HEK293 (cell line): ENCODE measurements around the gene ADAMTSL4.

Experiments
- ATF2 ChIP-seq: fragments of 450-650 bp; formaldehyde crosslinking; IDR thresholded peaks from 2 replicates; pipeline ENCODE4 v1.5.1; 2016; ENCODE audit warnings: missing biosample characterization, missing genetic modification characterization, low read depth
- CTCF ChIP-seq: fragments of 450-650 bp; formaldehyde crosslinking; IDR thresholded peaks from 2 replicates; pipeline ENCODE4 v1.5.1; 2016; ENCODE audit warnings: missing biosample characterization, missing genetic modification characterization
- MEIS1 ChIP-seq: sonication (generic); formaldehyde crosslinking; IDR thresholded peaks from 2 replicates; pipeline ENCODE4 v1.8.1; 2022; ENCODE audit warnings: missing genetic modification reagents, mild to moderate bottlenecking, borderline replicate concordance
- REST ChIP-seq: fragments of 450-650 bp; formaldehyde crosslinking; IDR thresholded peaks from 2 replicates; pipeline ENCODE4 v1.5.1; 2016; ENCODE audit warnings: missing biosample characterization, missing genetic modification characterization
- SETDB1 ChIP-seq: IDR thresholded peaks from one replicate; pipeline ENCODE4 v1.6.1; 2017; ENCODE audit warnings: mild to moderate bottlenecking, low read length, moderate library complexity, mixed read lengths; ENCODE audit not compliant: insufficient read length
- TCF7L2 ChIP-seq: IDR thresholded peaks from 2 replicates; pipeline ENCODE4 v1.6.1; 2011; ENCODE audit warnings: low read depth, mild to moderate bottlenecking, inconsistent platforms, low read length, moderate library complexity, borderline replicate concordance
- ZBTB8A ChIP-seq: fragments of 450-650 bp; formaldehyde crosslinking; IDR thresholded peaks from 2 replicates; pipeline ENCODE4 v1.5.1; 2016; ENCODE audit warnings: missing biosample characterization, missing genetic modification characterization
- ZNF121 ChIP-seq: fragments of 450-650 bp; formaldehyde crosslinking; IDR thresholded peaks from 2 replicates; pipeline ENCODE4 v1.5.1; 2016; ENCODE audit warnings: missing biosample characterization, missing genetic modification characterization
- ZNF148 ChIP-seq: fragments of 450-650 bp; formaldehyde crosslinking; IDR thresholded peaks from 2 replicates; pipeline ENCODE4 v1.5.0; 2017; ENCODE audit warnings: missing biosample characterization, missing genetic modification characterization, borderline replicate concordance
- ZNF274 ChIP-seq, 2 experiments: fragments of 200-500 bp in 1 of 2; fragments of 450-650 bp in 1 of 2; sonication (Bioruptor generic) in 1 of 2; formaldehyde crosslinking in 1 of 2; IDR thresholded peaks; 2 replicates each; pipeline versions ENCODE4 v1.5.1 to v1.6.1; 2014 to 2016; ENCODE audit warnings: borderline replicate concordance in 1 of 2, inconsistent platforms in 1 of 2, low read length in 1 of 2, missing biosample characterization in 1 of 2, missing genetic modification characterization in 1 of 2
- ZNF530 ChIP-seq: fragments of 450-650 bp; formaldehyde crosslinking; IDR thresholded peaks from 2 replicates; pipeline ENCODE4 v1.5.1; 2016; ENCODE audit warnings: low read depth, missing biosample characterization, missing genetic modification characterization
- ZNF585B ChIP-seq: fragments of 450-650 bp; formaldehyde crosslinking; IDR thresholded peaks from 2 replicates; pipeline ENCODE4 v1.5.1; 2016; ENCODE audit warnings: missing biosample characterization, missing genetic modification characterization
- ZNF654 ChIP-seq: fragments of 450-650 bp; formaldehyde crosslinking; IDR thresholded peaks from 2 replicates; pipeline ENCODE4 v1.5.1; 2016; ENCODE audit warnings: low read depth, missing biosample characterization, missing genetic modification characterization

DNA sequence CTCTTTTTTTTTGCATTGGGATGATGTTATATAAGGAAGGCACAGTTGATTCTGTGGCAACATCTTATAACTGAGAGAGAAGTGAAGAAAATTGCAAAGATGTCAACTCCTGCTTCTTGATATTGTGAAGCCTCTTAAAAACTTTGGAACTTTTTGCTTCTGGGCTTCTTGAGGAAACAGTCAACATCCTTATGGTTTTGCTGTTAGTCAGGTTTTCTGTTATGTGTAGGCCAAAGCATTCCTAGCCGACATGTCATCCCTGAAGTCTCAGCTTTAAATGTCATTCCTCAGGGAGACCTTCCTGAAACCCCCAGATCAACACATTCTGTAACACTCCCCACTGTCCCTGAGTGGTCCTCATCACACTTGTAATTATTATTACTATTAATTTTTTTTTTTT lies 21.0 kb upstream of the ADAMTSL4 start:
- TF ChIP-seq ZNF654 (no peak), ZBTB8A (tag by site-specific recombination) (no peak), ZNF148 (tag by site-specific recombination) (no peak), SETDB1 (no peak), ZNF121 (tag by site-specific recombination) (no peak), ZNF274 (IDR thresholded peaks at IDR 0.05; ENCODE audit: low read length) (no peak), ZNF274 (tag by site-specific recombination; IDR thresholded peaks at IDR 0.05; ENCODE audit: borderline replicate concordance) (no peak), CTCF (tag by site-specific recombination) (no peak), MEIS1 (no peak), REST (tag by site-specific recombination) (no peak), ZNF530 (tag by site-specific recombination) (no peak), ATF2 (tag by site-specific recombination) (no peak), ZNF585B (tag by site-specific recombination) (no peak), TCF7L2 (no peak)
